Measurements from ENCODE around the gene CPNE2. TPM values are rescaled to one million over a fixed set of nuclear protein-coding genes. Genes with fewer than 3 reads are reported as not detected.

The CPNE2 gene
- 43.4 TPM for total RNA-seq (2021; ENCODE audit: unreplicated experiment)
- polyA plus RNA-seq (2012; ENCODE audit: insufficient read length) = 67.7 TPM
- percentile 56 among the genes with signal in this experiment for Bru-seq, nascent RNA
- BruChase-seq, experiment 1, labeled RNA remaining after a 2-hour chase = percentile 62 among the genes with signal in this experiment
- BruChase-seq, experiment 2, labeled RNA remaining after a 6-hour chase = percentile 64 among the genes with signal in this experiment
- long read RNA-seq, transcript CPNE2-204 (15 exons, 1,976 nt) = minor isoform, 10 of 127 reads
- long read RNA-seq, transcript CPNE2-209 (2 exons, 901 nt) = minor isoform, 10 of 127 reads
- long read RNA-seq, transcript CPNE2-201 (16 exons, 2,645 nt) = major isoform, 87 of 127 reads
- long read RNA-seq, partial matches to known transcripts = 5 of 127 reads
- long read RNA-seq, other reads (novel, unspliced or antisense) = 15 of 127 reads

GRCh38 chr16:57091975-57092785, at the start of gene CPNE2:
TSS of gene CPNE2 (plus strand) at chr16:57092583. CDS start at chr16:57110743, 18,160 bp downstream.
- no TSS peak for BruUV-seq (replicated peaks)
- intact Hi-C loops (cut with micrococcal nuclease; ENCODE audit: unreplicated experiment) = no loop called here

More at GRCh38 chr16:57091975-57092785, at the start of gene CPNE2:
- Histone ChIP-seq H3K27me3 (ENCODE audit: control insufficient read depth, insufficient read depth, low read length) (no peaks in the 10 kb centered on the region), H3K36me3 (ENCODE audit: control insufficient read depth, insufficient read depth, low read length) (no peaks in the 10 kb centered on the region), H3K4me3 (ENCODE audit: low read depth in 2 of 2, low read length in 2 of 2) (peak within 1 kb of the TSS; percentile 54 to 68), H3K27ac (ENCODE audit: low read length) (peak within 1 kb of the TSS; percentile 79), H3K4me1 (ENCODE audit: control insufficient read depth, insufficient read depth, low read length) (peaks cover 8% of the 10 kb centered on the region), H3K9me3 (ENCODE audit: control insufficient read depth, insufficient read depth, low read depth, low read length) (no peaks in the 10 kb centered on the region)
- in situ Hi-C loops (cut with HindIII; ENCODE audit: low pct_unique_long_range_greater_than_20kb, low sequenced_read_pairs) = no loop called here
- ChIA-PET CTCF (interaction anchor here (0.6 to 0.8 kb wide), 2 partner anchors 110 to 120 kb away, joined by 3 to 6 read pairs; no protein-coding TSS in a partner anchor), POLR2A (interaction anchor here (0.7 kb wide), 2 partner anchors 18 to 90 kb away, joined by 4 to 6 read pairs; no protein-coding TSS in a partner anchor)
- peak; percentile 92 for ATAC-seq
- no peak for TF ChIP-seq SIN3A (IDR thresholded peaks at IDR 0.05; ENCODE audit: borderline replicate concordance, insufficient read depth, low read depth, low read length)
- no peak for TF ChIP-seq CTCF (IDR thresholded peaks at IDR 0.05)
- TF ChIP-seq TCF7L2 (IDR thresholded peaks at IDR 0.05; ENCODE audit: low read depth, low read length) = no peak
- no peak for TF ChIP-seq REST (IDR thresholded peaks at IDR 0.05; ENCODE audit: insufficient read depth in 1 of 2, low read depth in 2 of 2, low read length in 1 of 2)
- no peak for TF ChIP-seq POLR2AphosphoS5 (IDR thresholded peaks at IDR 0.05; ENCODE audit: low read depth, low read length)
- no peak for DNase-seq (ENCODE audit: low read depth, low spot score)
